OCI-M1 (cell line): ENCODE results near the gene UBE2L3.
"Not testable (repeated sequence)": the region's sequence is repeated elsewhere in the genome, so short reads cannot be mapped to it uniquely, and the experiment has no call there.

Source experiments
- DNase-seq: peaks from one replicate; lab custom pipeline; 2025; lab: John Stamatoyannopoulos, UW

Gene UBE2L3

GRCh38 chr22:21567456-21568346 lies at the start of gene UBE2L3:
Gene UBE2L3 (plus strand): TSS chr22:21567714. CDS start chr22:21567745, 31 bp downstream.
- DNase-seq, result peak; percentile 94

GRCh38 chr22:21526705-21527500 lies 40.6 kb upstream of the UBE2L3 start:
- DNase-seq, result not testable (repeated sequence)

DNA sequence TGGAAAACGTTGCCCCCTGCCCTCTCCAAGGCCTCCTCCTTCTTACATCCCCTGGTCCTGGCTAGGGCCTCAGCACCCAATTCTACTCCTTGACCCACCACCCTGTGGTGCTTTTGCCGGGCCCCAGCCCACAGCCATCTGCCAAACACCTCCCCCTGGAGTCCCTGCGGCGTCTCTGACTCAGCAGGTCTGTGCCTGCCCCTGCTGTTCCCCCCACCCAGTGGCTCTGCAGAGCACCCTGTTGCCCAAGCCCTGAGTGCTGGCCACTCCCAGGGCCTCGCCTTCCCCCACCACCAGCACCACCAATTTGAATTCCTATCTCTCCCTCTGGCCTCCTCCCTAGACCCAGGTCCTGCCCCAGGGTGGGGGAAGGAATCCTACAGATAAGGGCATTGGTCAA lies 36.0 kb upstream of the UBE2L3 start:
- not testable (repeated sequence) for DNase-seq

DNA sequence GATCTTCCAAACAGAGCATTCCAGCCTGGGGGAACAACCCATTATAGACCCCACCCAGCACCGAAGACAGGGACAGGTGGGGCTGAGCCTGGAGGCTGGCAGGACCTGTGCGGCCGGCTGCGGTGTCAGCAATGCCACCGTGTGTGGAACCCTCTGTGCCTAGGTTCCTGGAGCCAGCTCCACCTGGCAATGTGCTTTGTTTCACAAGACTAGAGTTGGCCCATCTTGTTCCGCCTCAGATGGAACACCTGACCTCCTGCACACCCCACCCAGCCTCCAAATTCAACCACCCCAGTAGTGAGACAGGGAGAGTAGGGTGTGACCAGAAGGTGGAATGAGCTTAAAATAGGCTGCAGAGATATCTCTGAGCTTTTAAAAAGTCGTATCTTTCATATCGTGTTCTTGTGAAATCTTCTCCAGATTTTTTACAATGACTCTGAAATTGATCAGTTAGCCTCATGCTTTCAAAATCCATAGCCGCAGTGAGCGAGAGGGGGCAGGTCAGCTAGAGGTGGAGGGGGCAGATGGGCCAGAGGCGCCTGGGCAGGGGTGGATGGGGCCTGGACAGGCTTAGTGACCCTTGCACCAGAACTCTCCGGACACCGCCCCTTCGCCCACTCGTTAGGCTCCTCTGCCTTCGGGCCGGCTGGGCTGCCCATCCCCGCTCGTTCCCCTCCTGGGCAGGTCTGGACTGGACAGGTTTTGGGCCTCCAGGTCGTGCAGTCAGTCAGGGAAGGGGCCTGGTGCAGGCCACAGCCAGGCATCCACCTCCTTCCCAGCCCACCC lies 34.5 kb upstream of the UBE2L3 start:
- not testable (repeated sequence) for DNase-seq

GRCh38 chr22:21539862-21540261 lies 27.7 kb upstream of the UBE2L3 start:
- DNase-seq, result not testable (repeated sequence)

DNA sequence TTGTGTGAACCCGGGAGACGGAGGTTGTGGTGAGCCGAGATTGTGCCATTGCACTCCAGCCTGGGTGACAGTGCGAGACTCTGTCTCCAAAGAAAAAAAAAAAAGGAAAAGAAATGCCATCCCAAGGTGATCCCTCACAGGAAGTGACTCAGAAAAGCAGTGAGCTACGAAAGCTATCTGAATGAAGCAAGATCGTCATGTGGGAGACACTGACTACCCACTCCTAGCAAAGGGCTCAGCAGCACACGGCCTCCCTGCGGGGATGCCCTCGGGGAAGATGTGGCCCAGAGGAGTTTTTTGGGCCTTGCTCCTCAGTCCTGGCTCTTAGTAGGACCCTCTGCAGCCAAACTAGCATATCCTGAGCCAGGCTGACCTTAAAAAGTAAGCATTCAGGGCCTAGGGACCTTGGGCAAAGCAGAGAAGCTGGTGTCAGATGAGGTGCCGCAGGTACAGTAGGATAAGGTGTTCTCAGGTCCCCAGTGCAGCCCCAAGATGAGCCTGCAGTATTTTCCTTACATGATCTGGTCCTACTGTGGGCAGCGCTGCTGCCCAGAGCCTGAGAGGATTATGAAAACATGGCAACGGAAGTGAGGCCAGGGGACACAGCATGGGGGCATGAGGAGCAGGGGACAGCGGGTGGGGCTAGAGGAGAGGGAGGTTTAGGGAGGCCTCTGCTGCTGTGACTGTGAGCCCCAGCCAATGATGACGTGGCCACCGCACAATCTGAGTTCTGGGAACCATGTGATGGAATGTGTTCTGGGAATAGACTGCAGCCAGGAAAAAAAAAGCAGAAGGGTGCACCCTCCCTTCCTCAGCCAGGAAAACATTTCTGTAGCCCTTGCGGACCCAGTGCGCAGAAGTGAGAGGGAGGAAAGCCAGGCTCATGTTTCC lies 22.8 kb upstream of the UBE2L3 start:
- DNase-seq, result not testable (repeated sequence)

GRCh38 chr22:21549558-21549957 lies 18.0 kb upstream of the UBE2L3 start:
- not testable (repeated sequence) for DNase-seq

GRCh38 chr22:21550008-21550677 lies 17.4 kb upstream of the UBE2L3 start:
- DNase-seq, result not testable (repeated sequence)

GRCh38 chr22:21550678-21551047 lies 16.9 kb upstream of the UBE2L3 start:
- DNase-seq, result not testable (repeated sequence)

- DNase-seq, result not testable (repeated sequence)
Measured at GRCh38 chr22:21551361-21551760, 16.2 kb upstream of the UBE2L3 start, which contains the start of gene RIMBP3C. Gene RIMBP3C (minus strand): TSS chr22:21551461. CDS start chr22:21550976, 485 bp downstream.

DNA sequence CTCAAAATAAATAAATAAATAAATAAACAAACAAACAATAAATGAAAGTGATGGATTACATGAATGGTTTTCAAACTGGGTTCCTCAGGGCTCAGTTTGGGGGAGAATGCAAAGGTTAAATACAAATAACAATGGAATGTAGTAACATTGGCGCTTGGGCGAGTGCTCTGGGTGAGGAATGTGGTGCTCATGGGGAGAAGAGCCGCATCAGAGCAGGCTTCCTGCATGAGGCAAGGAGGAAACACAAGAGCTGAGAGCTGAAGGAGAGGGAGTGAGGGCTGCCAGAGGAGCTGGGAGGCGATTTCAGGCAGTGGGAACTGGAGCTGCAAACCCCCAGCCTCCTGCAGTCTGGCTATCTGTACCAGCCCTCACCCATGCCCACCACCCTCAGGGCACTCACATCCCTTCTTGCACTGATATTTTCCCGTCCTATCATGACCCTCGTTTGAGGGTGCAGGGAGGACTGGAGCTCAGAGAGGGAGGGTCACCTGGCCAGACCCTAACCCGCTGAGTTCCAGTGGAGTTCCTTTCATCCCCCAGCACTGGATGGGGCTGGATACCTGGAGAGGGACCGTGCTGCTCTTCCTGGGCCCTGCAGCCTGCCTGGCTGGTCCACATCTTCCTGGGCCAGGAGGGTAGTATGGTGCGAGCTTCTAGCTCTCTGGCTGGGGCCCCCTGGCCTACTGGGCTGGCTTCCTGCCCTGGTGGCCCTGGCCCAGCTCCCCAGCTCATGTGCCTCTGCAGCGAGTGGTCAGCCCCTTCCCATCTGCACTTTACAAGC lies 8.0 kb upstream of the UBE2L3 start:
- DNase-seq, result not testable (repeated sequence)

DNA sequence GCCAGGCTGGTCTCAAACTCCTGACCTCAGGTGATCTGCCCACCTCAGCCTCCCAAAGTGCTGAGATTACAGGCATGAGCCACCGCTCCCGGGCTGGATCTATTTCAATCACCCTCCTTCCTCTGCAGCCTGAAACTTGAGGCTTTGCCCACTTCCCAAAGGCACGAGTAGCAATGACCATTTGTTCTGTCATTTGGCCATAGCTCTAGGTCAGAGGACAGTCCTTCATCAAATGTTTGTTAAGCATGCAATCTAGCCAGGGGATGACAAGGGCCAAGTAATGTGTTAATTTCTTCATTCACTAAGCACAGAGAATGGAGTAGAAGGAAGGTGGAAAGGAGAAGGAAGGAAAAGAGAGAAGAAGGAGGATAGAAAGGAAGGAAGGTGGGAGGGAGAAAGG lies 6.9 kb upstream of the UBE2L3 start:
- DNase-seq, result not testable (repeated sequence)

DNA sequence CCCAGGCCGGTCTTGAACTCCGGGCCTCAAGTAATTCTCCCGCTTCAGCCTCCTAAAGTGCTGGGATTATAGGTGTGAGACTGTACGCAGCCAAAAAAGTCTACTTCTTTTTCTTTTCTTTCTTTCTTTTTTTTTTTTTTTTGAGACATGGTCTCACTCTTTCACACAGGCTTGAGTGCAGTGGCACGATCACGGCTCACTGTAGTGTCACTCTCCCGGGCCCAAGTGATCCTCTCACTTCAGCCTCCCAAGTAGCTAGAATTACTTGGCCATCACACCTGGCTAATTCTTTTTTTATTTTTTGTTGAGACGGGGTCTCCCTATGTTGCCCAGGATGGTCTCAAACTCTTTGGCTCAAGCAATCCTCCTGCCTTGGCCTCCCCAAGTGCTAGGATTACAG lies 3.6 kb upstream of the UBE2L3 start:
- DNase-seq, result no peak

DNA sequence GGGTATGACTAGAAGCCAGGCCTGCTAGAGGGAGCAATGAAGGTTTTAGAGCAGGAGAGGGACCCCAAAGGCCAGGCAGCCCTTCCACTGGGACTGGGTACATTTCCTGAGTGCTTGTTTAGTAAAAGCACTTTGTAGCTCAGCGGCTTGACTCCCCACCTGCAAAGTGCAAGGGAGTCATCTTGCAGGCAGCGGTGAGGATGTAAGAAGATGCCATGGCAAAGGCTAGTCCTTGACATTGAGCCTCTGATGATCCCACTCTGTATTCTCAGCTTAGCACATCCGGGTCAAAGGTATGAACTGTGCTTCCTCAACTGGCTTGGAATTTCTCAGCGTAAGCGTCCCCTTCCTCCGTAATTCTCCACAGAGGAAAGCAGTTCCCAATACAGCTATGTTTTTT lies 3.1 kb upstream of the UBE2L3 start:
- no peak for DNase-seq

DNA sequence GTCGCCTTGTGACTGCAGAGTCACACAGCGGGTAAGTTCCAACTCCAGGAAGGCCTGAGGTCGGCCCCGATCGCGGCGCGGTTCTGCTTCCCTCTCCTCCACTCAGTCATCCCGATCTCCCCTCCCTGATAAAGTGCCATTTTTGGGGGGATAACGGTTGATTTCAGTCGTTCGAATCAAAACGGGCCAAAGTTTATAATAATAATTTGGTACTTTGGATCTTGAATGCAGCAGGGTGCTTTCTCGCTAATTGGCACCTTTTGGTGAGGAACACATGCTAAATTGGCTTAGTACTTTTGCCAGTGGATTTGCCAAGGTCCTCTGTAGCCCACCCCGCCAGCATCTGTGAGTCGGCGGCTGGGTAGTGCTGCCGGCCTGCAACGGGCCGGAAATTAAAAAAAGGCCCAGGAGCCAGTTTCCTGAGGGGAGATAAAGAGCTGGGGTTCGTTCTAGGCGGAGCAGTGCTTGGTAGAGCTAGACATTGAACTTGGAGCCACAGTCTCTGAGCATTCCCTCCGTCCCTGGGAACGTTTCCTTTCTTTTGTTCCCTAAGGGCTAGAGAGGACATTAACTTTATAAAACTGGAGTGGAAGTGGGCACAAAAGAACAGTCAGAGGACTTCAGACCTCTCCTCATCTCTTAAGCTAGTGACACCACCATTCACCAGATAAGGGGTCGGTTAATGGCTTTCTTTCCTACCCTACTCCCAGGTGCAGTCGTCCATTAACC lies 997 bp downstream of the UBE2L3 start:
- peak; percentile 73 for DNase-seq

- not testable (repeated sequence) for DNase-seq
Measured at GRCh38 chr22:21569076-21569427, 1.5 kb downstream of the UBE2L3 start.

DNA sequence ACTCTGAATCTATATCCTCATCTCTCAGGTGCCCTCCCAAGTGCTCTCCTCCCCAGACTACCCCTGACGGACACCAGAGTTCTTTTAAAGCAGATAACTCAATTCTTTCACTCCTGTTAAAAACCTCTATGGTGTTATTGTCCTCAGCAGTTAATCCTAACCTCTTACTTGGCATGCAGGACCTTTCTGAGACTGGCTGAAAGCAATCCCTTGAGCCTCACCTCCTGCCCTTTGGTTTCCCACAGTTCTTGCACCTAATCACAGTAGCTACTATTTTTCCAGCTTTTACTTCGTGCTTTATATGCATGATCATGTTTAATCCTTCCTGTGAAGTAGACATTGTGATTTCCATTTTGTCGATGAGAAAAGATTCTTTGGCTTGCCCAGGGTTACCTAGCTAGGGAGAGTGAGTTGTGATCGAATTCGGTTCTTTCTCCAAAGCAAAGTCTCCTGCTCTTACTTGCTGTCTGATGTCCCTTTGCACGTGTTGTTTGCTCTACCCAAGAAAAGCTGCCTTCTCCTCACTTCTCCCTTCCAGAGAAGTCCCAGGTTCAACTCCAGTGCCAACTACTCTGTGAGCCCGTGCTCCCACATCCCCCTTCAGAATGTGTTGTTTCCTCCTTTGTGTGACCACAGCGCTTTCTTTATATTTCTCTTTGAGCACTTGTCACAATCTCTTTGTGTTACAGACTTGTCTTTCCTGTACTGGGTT lies 2.1 kb downstream of the UBE2L3 start:
- peak; percentile 71 for DNase-seq

- DNase-seq, result peak; percentile 53
Measured at GRCh38 chr22:21570398-21570797, 2.9 kb downstream of the UBE2L3 start.
